Urothelium cell line (cell line): ENCODE measurements around the gene ETV7.

Source experiments
- DNase-seq: peaks from one replicate; pipeline ENCODE4 v3.0.0; 2011; ENCODE audit warnings: low spot score, mixed read lengths
- FAIRE-seq: peaks from 2 replicates; lab custom pipeline; 2011; peaks lifted over from hg19 to GRCh38; lab: Jason Lieb, UNC

Gene ETV7

GRCh38 chr6:36386495-36387439, 702 bp downstream of the ETV7 start:
- DNase-seq (peak; percentile 47), FAIRE-seq (no peak)

GRCh38 chr6:36384095-36384494, 3.4 kb downstream of the ETV7 start:
- FAIRE-seq (no peak), DNase-seq (no peak)

GRCh38 chr6:36383606-36384005, 3.9 kb downstream of the ETV7 start:
- FAIRE-seq, result no peak

GRCh38 chr6:36382976-36383375, 4.5 kb downstream of the ETV7 start:
- FAIRE-seq (no peak), DNase-seq (no peak)

More at GRCh38 chr6:36383606-36384005, 3.9 kb downstream of the ETV7 start:
- DNase-seq, result peak; percentile 45

GRCh38 chr6:36381502-36382389, 5.7 kb downstream of the ETV7 start:
- no peak for FAIRE-seq

GRCh38 chr6:36380166-36380565, 7.3 kb downstream of the ETV7 start:
- DNase-seq (no peak), FAIRE-seq (no peak)

More at GRCh38 chr6:36381502-36382389, 5.7 kb downstream of the ETV7 start:
- DNase-seq, result no peak

GRCh38 chr6:36378936-36379335, 8.5 kb downstream of the ETV7 start:
- FAIRE-seq (no peak), DNase-seq (no peak)

- no peak for FAIRE-seq
- DNase-seq, result no peak
Observed at GRCh38 chr6:36378243-36378920, 9.1 kb downstream of the ETV7 start.

- FAIRE-seq, result no peak
Observed at GRCh38 chr6:36377594-36377993, 9.9 kb downstream of the ETV7 start.

GRCh38 chr6:36376742-36377141, 10.7 kb downstream of the ETV7 start:
- DNase-seq (no peak), FAIRE-seq (no peak)

More at GRCh38 chr6:36377594-36377993, 9.9 kb downstream of the ETV7 start:
- DNase-seq, result no peak

GRCh38 chr6:36376183-36376582, 11.3 kb downstream of the ETV7 start:
- no peak for FAIRE-seq
- no peak for DNase-seq

GRCh38 chr6:36375644-36376155, 11.8 kb downstream of the ETV7 start:
- FAIRE-seq, result no peak
- DNase-seq, result no peak

GRCh38 chr6:36374972-36375371, 12.5 kb downstream of the ETV7 start:
- DNase-seq (no peak), FAIRE-seq (no peak)

- no peak for FAIRE-seq
Observed at GRCh38 chr6:36374194-36374593, 13.3 kb downstream of the ETV7 start.

GRCh38 chr6:36373368-36374019, 14.0 kb downstream of the ETV7 start:
- DNase-seq (no peak), FAIRE-seq (no peak)

More at GRCh38 chr6:36374194-36374593, 13.3 kb downstream of the ETV7 start:
- DNase-seq, result no peak

- no peak for DNase-seq
- FAIRE-seq, result no peak
Observed at GRCh38 chr6:36372088-36372487, 15.4 kb downstream of the ETV7 start.

GRCh38 chr6:36371211-36371610, 16.3 kb downstream of the ETV7 start:
- FAIRE-seq (no peak), DNase-seq (no peak)

- DNase-seq (no peak), FAIRE-seq (no peak)
Observed at GRCh38 chr6:36370638-36371037, 16.8 kb downstream of the ETV7 start.

- DNase-seq (no peak), FAIRE-seq (no peak)
Observed at GRCh38 chr6:36368921-36369865, 18.3 kb downstream of the ETV7 start.
